ENCODE results near the gene IGIP. TPM values are rescaled to one million over a fixed set of nuclear protein-coding genes. Genes with fewer than 3 reads are reported as not detected.

Gene IGIP
- total RNA-seq, 2 experiments from 2014 or later: 1.3 to 1.5 TPM

GRCh38 chr5:140107312-140108092 is 18.2 kb upstream of the IGIP start:
- Mint-ChIP-seq H3K27me3 (peaks cover 22% of the 10 kb centered on the region), H3K4me1 (ENCODE audit: low read depth) (peaks cover 39% of the 10 kb centered on the region), H3K36me3 (ENCODE audit: low read depth) (peaks cover 2% of the 10 kb centered on the region), H3K9me3 (no peaks in the 10 kb centered on the region), H3K4me3 (peak overlapping the region; percentile 99), H3K27ac (peak overlapping the region; percentile 91)
- ChIA-PET POLR2A (interaction anchor here (0.7 to 1.0 kb wide), 2 partner anchors 15 to 213 kb away, joined by 3 read pairs; no protein-coding TSS in a partner anchor), CTCF (interaction anchor here (0.6 to 3.3 kb wide), 6 partner anchors 11 to 72 kb away, joined by 3 to 12 read pairs (median 6); no protein-coding TSS in a partner anchor)
- ATAC-seq: peak; percentile 91
- intact Hi-C loops (cut with micrococcal nuclease): no loop called here
- DNase-seq: peak; percentile 93
- TF ChIP-seq CTCF (IDR thresholded peaks at IDR 0.05): peak; percentile 15

GRCh38 chr5:140108093-140109017 is 17.4 kb upstream of the IGIP start:
- POLR2A ChIA-PET: interaction anchor here (1.0 to 1.3 kb wide), 2 partner anchors 16 to 27 kb away, joined by 3 read pairs; no protein-coding TSS in a partner anchor
- Mint-ChIP-seq H3K4me3 (peak overlapping the region; percentile 99), H3K4me1 (ENCODE audit: low read depth) (peaks cover 46% of the 10 kb centered on the region), H3K27ac (peak overlapping the region; percentile 91), H3K36me3 (ENCODE audit: low read depth) (peaks cover 2% of the 10 kb centered on the region), H3K27me3 (peaks cover 22% of the 10 kb centered on the region), H3K9me3 (no peaks in the 10 kb centered on the region)
- CTCF ChIA-PET: interaction anchor here (0.8 to 3.3 kb wide), 8 partner anchors 10 to 140 kb away, joined by 3 to 12 read pairs (median 5); no protein-coding TSS in a partner anchor
- intact Hi-C loops (cut with micrococcal nuclease): no loop called here
- no peak for TF ChIP-seq CTCF (IDR thresholded peaks at IDR 0.05)
- ATAC-seq (no peak), DNase-seq (peak; percentile 43)

GRCh38 chr5:140109018-140109758 is 16.5 kb upstream of the IGIP start:
- Mint-ChIP-seq H3K27me3 (peaks cover 22% of the 10 kb centered on the region), H3K9me3 (no peaks in the 10 kb centered on the region), H3K4me1 (ENCODE audit: low read depth) (peaks cover 47% of the 10 kb centered on the region), H3K4me3 (peak overlapping the region; percentile 99), H3K27ac (peak overlapping the region; percentile 91), H3K36me3 (ENCODE audit: low read depth) (peaks cover 3% of the 10 kb centered on the region)
- DNase-seq: no peak
- CTCF ChIA-PET: interaction anchor here (0.8 to 3.3 kb wide), 9 partner anchors 12 to 140 kb away, joined by 3 to 12 read pairs (median 4); no protein-coding TSS in a partner anchor
- TF ChIP-seq CTCF (IDR thresholded peaks at IDR 0.05): no peak
- POLR2A ChIA-PET: interaction anchor here (1.3 kb wide), 1 partner anchor 26 kb away, joined by 3 read pairs; no protein-coding TSS in a partner anchor
- ATAC-seq: no peak
- intact Hi-C loops (cut with micrococcal nuclease): no loop called here

GRCh38 chr5:140109759-140110645 is 15.7 kb upstream of the IGIP start:
- no peak for DNase-seq
- POLR2A ChIA-PET: interaction anchor here (1.3 kb wide), 1 partner anchor 25 kb away, joined by 3 read pairs; no protein-coding TSS in a partner anchor
- no peak for TF ChIP-seq CTCF (IDR thresholded peaks at IDR 0.05)
- no peak for ATAC-seq
- no peaks in the 10 kb centered on the region for H3K9me3 Mint-ChIP-seq
- CTCF ChIA-PET: interaction anchor here (1.1 to 3.3 kb wide), 7 partner anchors 11 to 141 kb away, joined by 3 to 12 read pairs (median 5); no protein-coding TSS in a partner anchor
- H3K36me3 Mint-ChIP-seq (ENCODE audit: low read depth): peaks cover 8% of the 10 kb centered on the region
- peaks cover 50% of the 10 kb centered on the region for H3K4me1 Mint-ChIP-seq (ENCODE audit: low read depth)
- H3K27ac Mint-ChIP-seq: no peak overlapping the region
- peak overlapping the region; percentile 99 for H3K4me3 Mint-ChIP-seq
- intact Hi-C loops (cut with micrococcal nuclease): no loop called here
- H3K27me3 Mint-ChIP-seq: peaks cover 22% of the 10 kb centered on the region

All from activated CD8-positive, alpha-beta T cell treated with anti-CD3 and anti-CD28 coated beads for 36 hours (primary cell).